ENCODE results near the gene ZNF385B.

The ZNF385B gene

GRCh38 chr2:179551539-179552045, 309.8 kb downstream of the ZNF385B start:
- DNase-seq (ENCODE audit: low spot score) = no peak

GRCh38 chr2:179550849-179551248, 310.6 kb downstream of the ZNF385B start:
- no peak for DNase-seq (ENCODE audit: low spot score)

- DNase-seq (ENCODE audit: low spot score) = no peak
Observed at GRCh38 chr2:179550214-179550613, 311.2 kb downstream of the ZNF385B start.

- no peak for DNase-seq (ENCODE audit: low spot score)
Observed at GRCh38 chr2:179546656-179547055, 314.8 kb downstream of the ZNF385B start.

GRCh38 chr2:179545024-179545423, 316.4 kb downstream of the ZNF385B start:
- no peak for DNase-seq (ENCODE audit: low spot score)

- no peak for DNase-seq (ENCODE audit: low spot score)
Observed at GRCh38 chr2:179543361-179543901, 318.0 kb downstream of the ZNF385B start.

GRCh38 chr2:179541586-179541985, 319.8 kb downstream of the ZNF385B start:
- DNase-seq (ENCODE audit: low spot score) = no peak

- DNase-seq (ENCODE audit: low spot score) = no peak
Observed at GRCh38 chr2:179539124-179539511, 322.3 kb downstream of the ZNF385B start.

- DNase-seq (ENCODE audit: low spot score) = no peak
Observed at GRCh38 chr2:179538406-179539123, 322.8 kb downstream of the ZNF385B start.

GRCh38 chr2:179536185-179536584, 325.2 kb downstream of the ZNF385B start:
- no peak for DNase-seq (ENCODE audit: low spot score)

- DNase-seq (ENCODE audit: low spot score) = no peak
Observed at GRCh38 chr2:179533875-179534274, 327.5 kb downstream of the ZNF385B start.

GRCh38 chr2:179532863-179533278, 328.5 kb downstream of the ZNF385B start:
- DNase-seq (ENCODE audit: low spot score) = no peak

GRCh38 chr2:179528576-179529069, 332.8 kb downstream of the ZNF385B start:
- DNase-seq (ENCODE audit: low spot score) = no peak

GRCh38 chr2:179525340-179525739, 336.1 kb downstream of the ZNF385B start:
- DNase-seq (ENCODE audit: low spot score) = no peak

GRCh38 chr2:179524809-179525339, 336.5 kb downstream of the ZNF385B start:
- DNase-seq (ENCODE audit: low spot score) = no peak

- no peak for DNase-seq (ENCODE audit: low spot score)
Observed at GRCh38 chr2:179521944-179522343, 339.5 kb downstream of the ZNF385B start.

- DNase-seq (ENCODE audit: low spot score) = no peak
Observed at GRCh38 chr2:179518830-179519229, 342.6 kb downstream of the ZNF385B start.

GRCh38 chr2:179513181-179513580, 348.2 kb downstream of the ZNF385B start:
- no peak for DNase-seq (ENCODE audit: low spot score)

- no peak for DNase-seq (ENCODE audit: low spot score)
Observed at GRCh38 chr2:179512281-179513035, 349.0 kb downstream of the ZNF385B start.

- DNase-seq (ENCODE audit: low spot score) = no peak
Observed at GRCh38 chr2:179511105-179511789, 350.2 kb downstream of the ZNF385B start.

GRCh38 chr2:179495315-179495714, 366.1 kb downstream of the ZNF385B start:
- DNase-seq (ENCODE audit: low spot score) = no peak

- no peak for DNase-seq (ENCODE audit: low spot score)
Observed at GRCh38 chr2:179488563-179488962, 372.8 kb downstream of the ZNF385B start.

Measured in CD4-positive, alpha-beta T cell treated with Interleukin-6 at 100 ng/mL for 8 hours (primary cell).